HG03175 (cell line): ENCODE data around the gene MRC1.

Source experiments
- ATAC-seq: cut with Tn5 transposase; IDR thresholded peaks from one replicate; pipeline ENCODE4 v1.9.1; 2021; ENCODE audit warnings: mild to moderate bottlenecking, moderate library complexity; ENCODE audit not compliant: unreplicated experiment

Gene MRC1

GRCh38 chr10:17795083-17795482 is 14.1 kb upstream of the MRC1 start:
- no peak for ATAC-seq

GRCh38 chr10:17795813-17796594 is 13.1 kb upstream of the MRC1 start:
- no peak for ATAC-seq

GRCh38 chr10:17801507-17801906 is 7.6 kb upstream of the MRC1 start:
- no peak for ATAC-seq

GRCh38 chr10:17802350-17802749 is 6.8 kb upstream of the MRC1 start:
- no peak for ATAC-seq

GRCh38 chr10:17802976-17803375 is 6.2 kb upstream of the MRC1 start:
- no peak for ATAC-seq

GRCh38 chr10:17805330-17805729 is 3.8 kb upstream of the MRC1 start:
- ATAC-seq: no peak

- ATAC-seq: peak; percentile 82
Measured at GRCh38 chr10:17805921-17806577, 3.1 kb upstream of the MRC1 start.

- no peak for ATAC-seq
Measured at GRCh38 chr10:17811146-17811865, 2.2 kb downstream of the MRC1 start.

- no peak for ATAC-seq
Measured at GRCh38 chr10:17814973-17815372, 5.8 kb downstream of the MRC1 start.

- ATAC-seq: no peak
Measured at GRCh38 chr10:17816199-17816598, 7.1 kb downstream of the MRC1 start.

- no peak for ATAC-seq
Measured at GRCh38 chr10:17817316-17817715, 8.2 kb downstream of the MRC1 start.

GRCh38 chr10:17817790-17818189 is 8.6 kb downstream of the MRC1 start:
- ATAC-seq: no peak

GRCh38 chr10:17819836-17820235 is 10.7 kb downstream of the MRC1 start:
- ATAC-seq: no peak

- ATAC-seq: no peak
Measured at GRCh38 chr10:17820943-17821342, 11.8 kb downstream of the MRC1 start.

GRCh38 chr10:17821893-17822292 is 12.7 kb downstream of the MRC1 start:
- no peak for ATAC-seq

GRCh38 chr10:17831341-17831740 is 22.2 kb downstream of the MRC1 start:
- no peak for ATAC-seq

GRCh38 chr10:17831896-17832295 is 22.7 kb downstream of the MRC1 start:
- no peak for ATAC-seq

GRCh38 chr10:17833656-17834055 is 24.5 kb downstream of the MRC1 start:
- no peak for ATAC-seq

GRCh38 chr10:17835688-17836087 is 26.5 kb downstream of the MRC1 start:
- no peak for ATAC-seq

GRCh38 chr10:17836942-17837341 is 27.8 kb downstream of the MRC1 start:
- ATAC-seq: no peak

- ATAC-seq: no peak
Measured at GRCh38 chr10:17838080-17838648, 29.0 kb downstream of the MRC1 start.

GRCh38 chr10:17841050-17841449 is 31.9 kb downstream of the MRC1 start:
- no peak for ATAC-seq
